Amniotic epithelial cell (primary cell): ENCODE results near the gene CAPN9.
"Not testable (repeated sequence)": the region's sequence is repeated elsewhere in the genome, so short reads cannot be mapped to it uniquely, and the experiment has no call there.

ENCODE experiments used
- DNase-seq: peaks from one replicate; pipeline ENCODE4 v3.0.0-alpha.2; 2010; ENCODE audit warnings: low read depth

CAPN9 gene

GRCh38 chr1:230747127-230747730 lies at the start of gene CAPN9:
Gene CAPN9, plus strand, starts transcription at chr1:230747388. Its CDS starts 109 bp downstream, at chr1:230747497.
- no peak for DNase-seq

GRCh38 chr1:230698130-230698529 lies 49.1 kb upstream of the CAPN9 start:
- DNase-seq: no peak

GRCh38 chr1:230698964-230699363 lies 48.2 kb upstream of the CAPN9 start:
- DNase-seq: not testable (repeated sequence)

- no peak for DNase-seq
Measured at GRCh38 chr1:230699716-230700115, 47.5 kb upstream of the CAPN9 start.

GRCh38 chr1:230700132-230700531 lies 47.1 kb upstream of the CAPN9 start:
- DNase-seq: no peak

- DNase-seq: no peak
Measured at GRCh38 chr1:230701434-230701833, 45.8 kb upstream of the CAPN9 start.

GRCh38 chr1:230701895-230702768 lies 45.1 kb upstream of the CAPN9 start:
- no peak for DNase-seq

GRCh38 chr1:230702934-230703678 lies 44.1 kb upstream of the CAPN9 start:
- no peak for DNase-seq

- DNase-seq: no peak
Measured at GRCh38 chr1:230703679-230704385, 43.4 kb upstream of the CAPN9 start.

- no peak for DNase-seq
Measured at GRCh38 chr1:230704830-230705229, 42.4 kb upstream of the CAPN9 start.

GRCh38 chr1:230705289-230706019 lies 41.7 kb upstream of the CAPN9 start:
- no peak for DNase-seq

GRCh38 chr1:230706020-230706699 lies 41.0 kb upstream of the CAPN9 start:
- no peak for DNase-seq

- DNase-seq: no peak
Measured at GRCh38 chr1:230706887-230707731, 40.1 kb upstream of the CAPN9 start.

GRCh38 chr1:230707732-230708630 lies 39.2 kb upstream of the CAPN9 start:
- no peak for DNase-seq

- peak; percentile 57 for DNase-seq
Measured at GRCh38 chr1:230708631-230709580, 38.3 kb upstream of the CAPN9 start.

GRCh38 chr1:230709619-230710542 lies 37.3 kb upstream of the CAPN9 start:
- no peak for DNase-seq

GRCh38 chr1:230710543-230710904 lies 36.7 kb upstream of the CAPN9 start:
- DNase-seq: no peak
